Ovary (tissue), 3 donors: ENCODE data around the gene SLC22A1.

Experiments
- EP300 ChIP-seq: sonication (generic); formaldehyde crosslinking; IDR thresholded peaks from one replicate; pipeline ENCODE4 v1.6.1; 2017; ENCODE audit warnings: antibody characterized with exemption
- POLR2A ChIP-seq: fragments of 450-650 bp; IDR thresholded peaks from one replicate; pipeline ENCODE4 v1.6.1; 2017; ENCODE audit warnings: antibody characterized with exemption, mild to moderate bottlenecking, moderate library complexity
- TF ChIP-seq, protein P1 (sequence below), 3 donors: fragments of 450-650 bp in 2 of 3; fragments of 200-600 bp in 1 of 3; IDR thresholded peaks; one replicate each; pipeline versions ENCODE4 v1.5.1 to v1.8.0; 2016 to 2022; ENCODE audit warnings: antibody characterized with exemption in 3 of 3, mild to moderate bottlenecking in 1 of 3
- donor health status: DM: no; HTN: no; CAD: no.

DNA sequence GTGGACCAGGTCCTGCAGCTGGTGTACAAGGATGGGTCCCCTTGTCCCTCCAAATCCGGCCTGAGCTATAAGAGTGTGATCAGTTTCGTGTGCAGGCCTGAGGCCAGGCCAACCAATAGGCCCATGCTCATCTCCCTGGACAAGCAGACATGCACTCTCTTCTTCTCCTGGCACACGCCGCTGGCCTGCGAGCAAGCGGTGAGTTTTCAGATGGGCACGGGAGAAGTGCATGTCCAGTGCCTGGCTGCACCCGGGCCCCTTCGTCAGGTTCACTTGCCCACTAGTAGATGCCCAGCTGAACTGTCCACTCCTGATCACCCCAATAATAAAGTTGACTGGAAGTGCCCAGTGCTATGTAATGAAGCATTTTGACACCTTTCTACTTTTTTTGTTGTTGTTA is 48.3 kb upstream of the SLC22A1 start:
- TF ChIP-seq, protein P1, sequence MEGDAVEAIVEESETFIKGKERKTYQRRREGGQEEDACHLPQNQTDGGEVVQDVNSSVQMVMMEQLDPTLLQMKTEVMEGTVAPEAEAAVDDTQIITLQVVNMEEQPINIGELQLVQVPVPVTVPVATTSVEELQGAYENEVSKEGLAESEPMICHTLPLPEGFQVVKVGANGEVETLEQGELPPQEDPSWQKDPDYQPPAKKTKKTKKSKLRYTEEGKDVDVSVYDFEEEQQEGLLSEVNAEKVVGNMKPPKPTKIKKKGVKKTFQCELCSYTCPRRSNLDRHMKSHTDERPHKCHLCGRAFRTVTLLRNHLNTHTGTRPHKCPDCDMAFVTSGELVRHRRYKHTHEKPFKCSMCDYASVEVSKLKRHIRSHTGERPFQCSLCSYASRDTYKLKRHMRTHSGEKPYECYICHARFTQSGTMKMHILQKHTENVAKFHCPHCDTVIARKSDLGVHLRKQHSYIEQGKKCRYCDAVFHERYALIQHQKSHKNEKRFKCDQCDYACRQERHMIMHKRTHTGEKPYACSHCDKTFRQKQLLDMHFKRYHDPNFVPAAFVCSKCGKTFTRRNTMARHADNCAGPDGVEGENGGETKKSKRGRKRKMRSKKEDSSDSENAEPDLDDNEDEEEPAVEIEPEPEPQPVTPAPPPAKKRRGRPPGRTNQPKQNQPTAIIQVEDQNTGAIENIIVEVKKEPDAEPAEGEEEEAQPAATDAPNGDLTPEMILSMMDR (IDR thresholded peaks at IDR 0.05) = no peak
- no peak for TF ChIP-seq EP300
- no peak for TF ChIP-seq POLR2A
